ENCODE results near the gene UBE2O.

DNA sequence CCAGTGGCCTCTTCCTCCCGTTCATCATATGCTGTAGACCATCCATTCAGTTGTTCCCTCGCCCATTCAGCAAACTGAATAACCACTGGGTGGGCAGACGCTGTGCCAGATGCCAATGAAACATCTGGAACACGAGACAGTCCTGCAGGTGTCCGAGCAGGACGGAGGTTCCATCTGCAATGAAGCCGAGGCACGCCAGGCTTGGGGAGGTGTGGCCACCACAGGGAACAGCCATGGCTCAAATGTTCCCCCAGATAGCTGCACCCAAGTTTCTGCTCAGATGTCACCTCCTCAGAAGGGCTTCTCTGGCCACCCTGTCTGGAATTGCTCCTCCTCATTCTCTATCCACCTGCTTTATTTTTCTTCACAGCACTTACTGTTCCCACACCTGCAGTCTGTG, 30.5 kb downstream of the UBE2O start:
- no peak for TF ChIP-seq ELF4 (CRISPR knock-in tag; IDR thresholded peaks at IDR 0.05; ENCODE audit: low read depth)
- TF ChIP-seq, protein P1, sequence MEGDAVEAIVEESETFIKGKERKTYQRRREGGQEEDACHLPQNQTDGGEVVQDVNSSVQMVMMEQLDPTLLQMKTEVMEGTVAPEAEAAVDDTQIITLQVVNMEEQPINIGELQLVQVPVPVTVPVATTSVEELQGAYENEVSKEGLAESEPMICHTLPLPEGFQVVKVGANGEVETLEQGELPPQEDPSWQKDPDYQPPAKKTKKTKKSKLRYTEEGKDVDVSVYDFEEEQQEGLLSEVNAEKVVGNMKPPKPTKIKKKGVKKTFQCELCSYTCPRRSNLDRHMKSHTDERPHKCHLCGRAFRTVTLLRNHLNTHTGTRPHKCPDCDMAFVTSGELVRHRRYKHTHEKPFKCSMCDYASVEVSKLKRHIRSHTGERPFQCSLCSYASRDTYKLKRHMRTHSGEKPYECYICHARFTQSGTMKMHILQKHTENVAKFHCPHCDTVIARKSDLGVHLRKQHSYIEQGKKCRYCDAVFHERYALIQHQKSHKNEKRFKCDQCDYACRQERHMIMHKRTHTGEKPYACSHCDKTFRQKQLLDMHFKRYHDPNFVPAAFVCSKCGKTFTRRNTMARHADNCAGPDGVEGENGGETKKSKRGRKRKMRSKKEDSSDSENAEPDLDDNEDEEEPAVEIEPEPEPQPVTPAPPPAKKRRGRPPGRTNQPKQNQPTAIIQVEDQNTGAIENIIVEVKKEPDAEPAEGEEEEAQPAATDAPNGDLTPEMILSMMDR (IDR thresholded peaks at IDR 0.05), result no peak
- TF ChIP-seq, protein P2, sequence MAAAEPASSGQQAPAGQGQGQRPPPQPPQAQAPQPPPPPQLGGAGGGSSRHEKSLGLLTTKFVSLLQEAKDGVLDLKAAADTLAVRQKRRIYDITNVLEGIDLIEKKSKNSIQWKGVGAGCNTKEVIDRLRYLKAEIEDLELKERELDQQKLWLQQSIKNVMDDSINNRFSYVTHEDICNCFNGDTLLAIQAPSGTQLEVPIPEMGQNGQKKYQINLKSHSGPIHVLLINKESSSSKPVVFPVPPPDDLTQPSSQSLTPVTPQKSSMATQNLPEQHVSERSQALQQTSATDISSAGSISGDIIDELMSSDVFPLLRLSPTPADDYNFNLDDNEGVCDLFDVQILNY (CRISPR knock-in tag; IDR thresholded peaks at IDR 0.05), result no peak
- TF ChIP-seq, protein P3, sequence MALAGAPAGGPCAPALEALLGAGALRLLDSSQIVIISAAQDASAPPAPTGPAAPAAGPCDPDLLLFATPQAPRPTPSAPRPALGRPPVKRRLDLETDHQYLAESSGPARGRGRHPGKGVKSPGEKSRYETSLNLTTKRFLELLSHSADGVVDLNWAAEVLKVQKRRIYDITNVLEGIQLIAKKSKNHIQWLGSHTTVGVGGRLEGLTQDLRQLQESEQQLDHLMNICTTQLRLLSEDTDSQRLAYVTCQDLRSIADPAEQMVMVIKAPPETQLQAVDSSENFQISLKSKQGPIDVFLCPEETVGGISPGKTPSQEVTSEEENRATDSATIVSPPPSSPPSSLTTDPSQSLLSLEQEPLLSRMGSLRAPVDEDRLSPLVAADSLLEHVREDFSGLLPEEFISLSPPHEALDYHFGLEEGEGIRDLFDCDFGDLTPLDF (CRISPR knock-in tag; IDR thresholded peaks at IDR 0.05), result no peak
- TF ChIP-seq, protein P4, sequence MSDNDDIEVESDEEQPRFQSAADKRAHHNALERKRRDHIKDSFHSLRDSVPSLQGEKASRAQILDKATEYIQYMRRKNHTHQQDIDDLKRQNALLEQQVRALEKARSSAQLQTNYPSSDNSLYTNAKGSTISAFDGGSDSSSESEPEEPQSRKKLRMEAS (CRISPR knock-in tag; IDR thresholded peaks at IDR 0.05), result no peak
- no peak for TF ChIP-seq CBFB (CRISPR knock-in tag; IDR thresholded peaks at IDR 0.05; ENCODE audit: low read depth)
